Lung (tissue), 12 donors: ENCODE results near the gene RABGAP1L. TPM values are rescaled to one million over a fixed set of nuclear protein-coding genes. Genes with fewer than 3 reads are reported as not detected.

Experiments
- ATAC-seq: fragments of 200-7000 bp; cut with Tn5 transposase; one replicate; pipeline ENCODE4 v1.9.1; 2020; ENCODE audit warnings: moderate number of reproducible peaks; ENCODE audit not compliant: insufficient read depth, low FRiP score
- DNase-seq, 3 donors: peaks; one replicate each; pipeline ENCODE4 v3.0.0-alpha.2; 2013 to 2017
- H3K27ac ChIP-seq, 2 donors: one replicate each; pipeline ENCODE4 v1.5.1; 2013; ENCODE audit warnings: mild to moderate bottlenecking in 2 of 2, moderate library complexity in 2 of 2, control low read depth in 1 of 2, inconsistent platforms in 1 of 2, low read depth in 1 of 2, low read length in 1 of 2
- H3K27me3 ChIP-seq, 3 donors: one replicate each; pipeline ENCODE4 v1.5.1; 2013; ENCODE audit warnings: low read length in 2 of 3; ENCODE audit not compliant: control insufficient read depth in 3 of 3, insufficient read depth in 3 of 3
- H3K36me3 ChIP-seq, 4 donors: one replicate each; pipeline ENCODE4 v1.5.1; 2013; ENCODE audit warnings: low read length in 4 of 4, mild to moderate bottlenecking in 1 of 4, moderate library complexity in 1 of 4; ENCODE audit not compliant: control insufficient read depth in 4 of 4, insufficient read depth in 4 of 4
- H3K4me1 ChIP-seq, 5 donors: one replicate each; pipeline ENCODE4 v1.5.1; 2013; ENCODE audit warnings: low read length in 5 of 5, mild to moderate bottlenecking in 2 of 5, moderate library complexity in 1 of 5; ENCODE audit not compliant: control insufficient read depth in 5 of 5, insufficient read depth in 5 of 5
- H3K4me3 ChIP-seq: one replicate; pipeline ENCODE4 v1.5.1; 2013; ENCODE audit warnings: mild to moderate bottlenecking, control low read depth, moderate library complexity
- H3K9ac ChIP-seq, 2 donors: one replicate each; pipeline ENCODE4 v1.5.1; 2013; ENCODE audit warnings: low read length in 2 of 2, control low read depth in 1 of 2; ENCODE audit not compliant: insufficient read depth in 1 of 2
- H3K9me3 ChIP-seq, 4 donors: one replicate each; pipeline ENCODE4 v1.5.1; 2013; ENCODE audit warnings: low read length in 3 of 4, mild to moderate bottlenecking in 1 of 4, moderate library complexity in 1 of 4; ENCODE audit not compliant: control insufficient read depth in 4 of 4, insufficient read depth in 3 of 4
- WGBS, 2 donors: extraction: QIAGEN DNeasy Blood & Tissue Kit; methylation state at CpG; one replicate each; pipeline ENCODE4 v1.1.7; 2013; 5-methylcytosine and 5-hydroxymethylcytosine counted together
- polyA plus RNA-seq, 2 donors: library from polyadenylated mRNA; stranded (reverse); fragments of 200-250 nt; gene quantifications; one replicate each; pipeline ENCODE4 v1.2.1, GENCODE V29; 2013
- total RNA-seq, 2 donors: library from RNA; depleted of rRNA in 1 of 2; stranded (reverse); fragments of >200 nt in 1 of 2; gene quantifications; one replicate each; pipeline ENCODE4 v1.2.1, GENCODE V29; 2014 to 2021
- TF ChIP-seq, protein P1 (sequence below): IDR thresholded peaks from 2 replicates; pipeline ENCODE4 v1.5.1; 2012; ENCODE audit warnings: mild to moderate bottlenecking; ENCODE audit errors: control extremely low read depth, extremely low read depth
- donor health status: control.
- donor health status: control.
- donor health status: Bipolar disorder and iron deficiency.
- donor health status: healthy.
- donor health status: DM: yes; HTN: yes; CAD: no.

RABGAP1L gene
- total and polyA plus RNA-seq, 4 donors, result 16.0 to 123 (median 44.5) TPM

DNA sequence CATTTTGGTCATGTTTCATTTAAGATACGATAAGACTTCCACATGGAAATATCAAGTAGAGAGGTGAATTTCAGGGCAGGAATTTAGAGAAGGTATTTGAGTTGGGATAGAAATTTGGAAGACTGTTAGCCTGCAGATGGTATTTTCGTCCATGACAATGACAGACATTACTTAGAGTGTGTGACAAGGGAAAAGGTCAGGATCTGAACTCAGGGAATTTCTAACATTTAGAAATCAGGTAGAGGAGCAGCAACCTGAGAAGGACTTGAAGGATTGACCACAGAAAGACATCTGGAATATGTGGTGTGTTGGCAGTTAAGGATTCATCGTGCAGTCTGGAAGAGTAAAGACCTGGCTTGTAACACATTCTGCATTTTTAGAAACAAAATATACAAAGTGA, 57.9 kb downstream of the RABGAP1L start:
- Histone ChIP-seq H3K36me3 (peaks cover 0 to 4% (median 3%) of the 10 kb centered on the region in 4 donors), H3K9ac (no peak overlapping the region), H3K27ac (no peak overlapping the region), H3K9me3 (no peaks in the 10 kb centered on the region), H3K4me1 (peaks cover 0 to 2% (median 0%) of the 10 kb centered on the region in 5 donors), H3K4me3 (no peak overlapping the region), H3K27me3 (no peaks in the 10 kb centered on the region)
- TF ChIP-seq, protein P1, sequence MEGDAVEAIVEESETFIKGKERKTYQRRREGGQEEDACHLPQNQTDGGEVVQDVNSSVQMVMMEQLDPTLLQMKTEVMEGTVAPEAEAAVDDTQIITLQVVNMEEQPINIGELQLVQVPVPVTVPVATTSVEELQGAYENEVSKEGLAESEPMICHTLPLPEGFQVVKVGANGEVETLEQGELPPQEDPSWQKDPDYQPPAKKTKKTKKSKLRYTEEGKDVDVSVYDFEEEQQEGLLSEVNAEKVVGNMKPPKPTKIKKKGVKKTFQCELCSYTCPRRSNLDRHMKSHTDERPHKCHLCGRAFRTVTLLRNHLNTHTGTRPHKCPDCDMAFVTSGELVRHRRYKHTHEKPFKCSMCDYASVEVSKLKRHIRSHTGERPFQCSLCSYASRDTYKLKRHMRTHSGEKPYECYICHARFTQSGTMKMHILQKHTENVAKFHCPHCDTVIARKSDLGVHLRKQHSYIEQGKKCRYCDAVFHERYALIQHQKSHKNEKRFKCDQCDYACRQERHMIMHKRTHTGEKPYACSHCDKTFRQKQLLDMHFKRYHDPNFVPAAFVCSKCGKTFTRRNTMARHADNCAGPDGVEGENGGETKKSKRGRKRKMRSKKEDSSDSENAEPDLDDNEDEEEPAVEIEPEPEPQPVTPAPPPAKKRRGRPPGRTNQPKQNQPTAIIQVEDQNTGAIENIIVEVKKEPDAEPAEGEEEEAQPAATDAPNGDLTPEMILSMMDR, result no peak
- ATAC-seq, result no peak
- no peak for DNase-seq
- WGBS, 2 donors, result 51 to 58% methylated on average over 3 of the region's 3 CpGs

DNA sequence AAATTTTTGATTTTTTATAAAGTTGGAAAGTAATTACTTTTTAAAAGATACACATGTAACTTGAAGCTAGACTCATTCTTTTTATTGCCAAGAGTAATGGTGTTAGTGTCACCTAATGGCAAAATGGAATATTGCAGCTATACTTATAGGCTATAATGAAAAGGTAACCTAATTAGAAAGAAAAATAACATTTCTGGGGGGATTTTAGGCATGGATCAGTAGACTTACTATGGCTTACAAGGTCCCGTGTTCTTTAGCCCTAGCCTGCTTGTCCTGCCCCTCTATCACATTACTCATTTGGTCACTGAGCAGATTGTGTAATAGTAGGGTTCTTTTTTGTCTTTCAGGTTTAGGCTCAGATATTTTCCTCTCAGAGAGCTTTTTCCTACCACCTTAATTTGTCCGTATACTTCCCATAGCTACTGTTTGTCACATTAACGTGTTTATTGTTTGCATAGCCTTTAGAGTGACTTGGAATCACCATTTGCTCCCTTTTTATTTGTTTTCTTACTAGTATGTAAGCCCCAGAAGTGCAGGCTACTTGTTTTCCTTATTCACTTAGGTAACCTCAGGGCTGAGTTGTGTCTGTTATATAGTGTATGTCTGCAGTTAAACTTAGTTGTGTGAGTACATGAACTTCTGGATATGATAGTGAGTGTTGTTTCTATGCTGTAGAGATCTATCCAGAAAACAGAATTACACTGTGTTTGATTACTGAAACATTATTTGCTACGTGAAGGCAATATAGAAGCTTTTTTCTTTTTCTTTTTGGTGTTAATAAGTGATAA, 58.7 kb downstream of the RABGAP1L start:
- TF ChIP-seq, protein P1, result peak; percentile 78
- Histone ChIP-seq H3K9me3 (no peaks in the 10 kb centered on the region), H3K27me3 (no peaks in the 10 kb centered on the region), H3K9ac (no peak overlapping the region), H3K4me1 (peaks cover 0 to 2% (median 0%) of the 10 kb centered on the region in 5 donors), H3K27ac (no peak overlapping the region), H3K4me3 (no peak overlapping the region), H3K36me3 (peaks cover 0 to 8% (median 3%) of the 10 kb centered on the region in 4 donors)
- WGBS, 2 donors, result 44 to 53% methylated on average over 4 of the region's 4 CpGs
- peak in 2 of 3 donors; percentile 65 to 68 for DNase-seq
- ATAC-seq, result no peak

DNA sequence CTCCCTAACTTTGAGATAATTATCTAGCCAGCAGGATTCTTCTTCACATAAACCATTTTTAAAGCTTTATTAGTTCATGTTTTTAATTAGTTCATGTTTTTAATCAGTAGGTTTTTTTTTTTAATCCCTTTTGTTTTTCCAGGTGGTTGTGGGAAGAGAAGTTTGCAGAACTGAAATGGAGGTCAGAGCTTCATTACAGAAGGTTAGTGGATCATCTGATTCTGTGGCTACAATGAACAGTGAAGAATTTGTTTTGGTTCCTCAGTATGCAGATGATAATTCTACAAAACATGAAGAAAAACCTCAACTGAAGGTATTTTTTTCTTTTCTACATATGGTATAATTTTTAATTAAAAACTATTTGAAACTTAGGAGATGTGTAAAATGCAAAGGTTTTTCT, 59.7 kb downstream of the RABGAP1L start:
- DNase-seq, result no peak
- H3K36me3 ChIP-seq, result peaks cover 0 to 8% (median 3%) of the 10 kb centered on the region in 4 donors
- no peaks in the 10 kb centered on the region for H3K27me3 ChIP-seq
- peaks cover 0 to 2% (median 0%) of the 10 kb centered on the region in 5 donors for H3K4me1 ChIP-seq
- H3K4me3 ChIP-seq, result no peak overlapping the region
- ATAC-seq, result no peak
- no peak overlapping the region for H3K9ac ChIP-seq
- H3K9me3 ChIP-seq, result no peaks in the 10 kb centered on the region
- TF ChIP-seq, protein P1, result no peak
- H3K27ac ChIP-seq, result no peak overlapping the region
